Stimulated activated naive CD4-positive, alpha-beta T cell treated with Interleukin-2 at 50 U/mL for 16 hours (primary cell): ENCODE measurements around the gene SLC35F2.
"Not testable (repeated sequence)": the region's sequence is repeated elsewhere in the genome, so short reads cannot be mapped to it uniquely, and the experiment has no call there.

Experiments
- DNase-seq: peaks from one replicate; lab custom pipeline; 2025; lab: John Stamatoyannopoulos, UW

Gene SLC35F2, protein sequence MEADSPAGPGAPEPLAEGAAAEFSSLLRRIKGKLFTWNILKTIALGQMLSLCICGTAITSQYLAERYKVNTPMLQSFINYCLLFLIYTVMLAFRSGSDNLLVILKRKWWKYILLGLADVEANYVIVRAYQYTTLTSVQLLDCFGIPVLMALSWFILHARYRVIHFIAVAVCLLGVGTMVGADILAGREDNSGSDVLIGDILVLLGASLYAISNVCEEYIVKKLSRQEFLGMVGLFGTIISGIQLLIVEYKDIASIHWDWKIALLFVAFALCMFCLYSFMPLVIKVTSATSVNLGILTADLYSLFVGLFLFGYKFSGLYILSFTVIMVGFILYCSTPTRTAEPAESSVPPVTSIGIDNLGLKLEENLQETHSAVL

DNA sequence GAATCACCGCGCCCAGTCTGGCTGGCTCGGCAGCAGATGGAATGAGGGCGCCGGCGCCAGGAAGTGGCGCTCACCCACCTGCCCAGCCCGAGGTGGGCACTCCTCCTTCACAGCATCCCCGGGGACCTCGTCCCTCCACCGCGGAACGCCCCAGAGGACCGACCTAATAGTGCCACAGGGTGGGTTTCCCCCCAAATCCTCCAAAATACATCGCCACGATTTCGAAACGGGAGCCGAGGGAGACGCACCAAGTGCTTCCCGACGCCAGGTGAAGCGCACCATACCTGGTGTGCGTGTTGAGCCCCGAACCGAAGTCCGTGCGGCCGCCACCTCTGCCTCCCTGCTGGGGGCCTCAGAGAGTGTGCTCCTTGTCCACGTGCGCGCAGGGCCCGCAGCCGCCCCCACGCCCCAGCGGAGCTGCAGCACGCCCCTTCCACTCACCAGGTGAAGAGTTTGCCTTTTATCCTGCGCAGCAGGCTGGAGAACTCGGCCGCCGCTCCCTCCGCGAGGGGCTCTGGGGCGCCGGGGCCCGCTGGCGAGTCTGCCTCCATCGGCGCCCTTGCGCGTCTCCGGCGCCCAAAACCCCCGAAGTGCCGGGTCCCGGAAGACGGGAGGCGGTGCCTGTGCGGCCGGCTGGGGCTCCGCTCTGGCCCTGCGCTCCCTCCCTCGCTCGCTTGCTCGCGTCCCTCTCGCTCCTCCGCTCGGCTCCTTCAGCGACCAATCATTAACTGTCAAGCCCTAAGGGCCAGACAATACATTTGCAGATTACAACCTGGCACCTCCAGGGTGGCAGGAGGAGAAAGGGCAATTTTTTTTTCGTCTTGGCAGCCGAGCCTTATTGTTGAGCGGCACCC lies at the start of gene SLC35F2:
TSS of gene SLC35F2 (minus strand) at position 571 of the 854 bp plus-strand sequence. CDS start at position 551, 20 bp downstream.
- peak; percentile 66 for DNase-seq

DNA sequence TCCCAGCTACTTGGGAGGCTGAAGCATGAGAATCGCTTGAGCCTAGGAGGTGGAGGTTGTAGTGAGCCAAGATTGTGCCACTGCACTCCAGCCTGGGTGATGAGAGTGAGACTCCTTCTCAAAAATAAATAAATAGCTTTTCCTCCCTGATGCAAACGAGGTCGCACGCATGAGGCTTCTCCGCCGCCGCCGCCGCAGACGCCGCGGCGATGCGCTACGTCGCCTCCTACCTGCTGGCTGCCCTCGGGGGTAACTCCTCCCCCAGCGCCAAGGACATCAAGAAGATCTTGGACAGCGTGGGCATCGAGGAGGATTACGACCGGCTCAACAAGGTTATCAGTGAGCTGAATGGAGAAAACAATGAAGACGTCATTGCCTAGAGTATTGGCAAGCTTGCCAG lies 49.6 kb upstream of the SLC35F2 start:
- DNase-seq: no peak

DNA sequence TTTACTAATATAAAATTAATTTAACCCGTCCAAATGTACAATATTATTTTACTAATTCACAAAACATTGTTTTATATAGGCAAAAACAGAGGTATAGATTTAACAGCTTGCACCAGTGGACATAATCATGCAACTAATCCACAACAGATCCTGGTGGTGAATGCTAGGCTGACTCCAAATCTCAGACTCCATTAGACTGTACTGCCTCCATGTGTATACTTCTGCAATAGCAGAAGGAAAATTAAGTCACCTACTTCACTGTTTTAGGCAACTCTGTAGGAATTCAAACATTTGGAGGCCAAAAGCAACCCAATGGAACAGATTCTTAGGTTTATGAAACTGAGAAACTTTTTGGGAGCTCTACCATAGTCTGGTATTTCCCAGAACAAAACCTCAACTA lies 39.7 kb upstream of the SLC35F2 start:
- no peak for DNase-seq

DNA sequence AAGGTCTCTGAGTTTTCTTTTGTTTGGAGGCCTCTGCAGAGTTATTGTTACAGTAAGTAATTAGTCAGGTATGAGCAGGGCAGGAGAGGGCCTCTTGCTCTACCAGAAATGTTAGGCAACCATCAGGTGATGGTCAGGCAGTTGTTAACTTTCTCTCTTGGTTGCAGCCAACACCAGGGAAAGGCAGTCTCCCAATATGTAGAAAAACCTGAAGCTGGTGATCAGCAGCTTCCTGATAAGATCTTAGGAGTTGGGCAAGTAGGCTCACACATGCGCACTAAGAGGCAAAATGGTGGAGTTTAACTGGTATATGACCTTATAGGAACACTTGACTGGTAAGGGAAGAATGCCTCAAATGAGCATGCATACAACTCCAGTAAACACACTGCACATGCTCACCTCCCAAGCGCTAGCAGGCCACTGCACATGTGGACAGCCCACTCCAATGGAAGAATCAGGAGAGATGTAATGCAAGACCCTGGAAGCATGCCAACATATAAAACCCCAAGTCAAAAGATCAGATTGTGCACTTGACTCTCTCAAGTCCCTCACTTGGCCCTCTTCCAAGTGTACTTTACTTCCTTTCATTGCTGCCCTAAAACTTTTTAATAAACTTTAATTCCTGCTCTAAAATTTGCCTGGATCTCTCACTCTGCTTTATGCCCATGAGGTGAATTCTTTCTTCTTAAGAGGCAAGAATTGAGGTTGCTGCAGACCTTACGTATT lies 23.7 kb upstream of the SLC35F2 start:
- DNase-seq: no peak

DNA sequence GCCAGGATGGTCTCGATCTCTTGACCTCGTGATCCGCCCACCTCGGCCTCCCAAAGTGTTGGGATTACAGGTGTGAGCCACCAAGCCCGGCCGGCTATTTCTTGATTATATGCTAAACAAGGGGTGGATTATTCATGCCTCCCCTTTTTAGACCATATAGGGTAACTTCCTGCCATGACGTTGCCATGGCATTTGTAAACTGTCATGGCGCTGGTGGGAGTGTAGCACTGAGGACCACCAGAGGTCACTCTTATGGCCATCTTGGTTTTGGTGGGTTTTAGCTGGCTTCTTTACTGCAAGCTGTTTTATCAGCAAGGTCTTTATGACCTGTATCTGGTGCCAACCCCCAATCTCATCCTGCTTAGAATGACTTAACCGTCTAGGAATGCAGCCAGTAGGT lies 22.9 kb upstream of the SLC35F2 start:
- DNase-seq: not testable (repeated sequence)

DNA sequence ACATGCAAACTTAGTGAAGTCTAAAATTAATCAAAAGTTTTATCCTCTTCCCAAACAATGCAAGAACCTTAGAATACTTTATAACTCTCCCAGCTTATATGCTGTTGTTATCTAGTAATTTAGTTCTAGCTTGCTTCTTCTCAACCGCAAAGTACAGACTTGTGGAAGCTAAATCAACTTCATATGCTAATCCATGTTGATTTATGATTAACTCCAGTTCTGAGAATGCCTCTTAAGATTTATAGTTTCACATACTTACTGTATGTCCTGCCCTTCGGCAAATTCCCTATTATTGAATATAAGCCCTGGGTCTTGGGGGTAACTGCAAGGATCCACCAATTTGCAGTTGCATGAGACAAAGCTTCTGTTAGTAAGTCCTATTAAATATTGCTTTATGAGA lies 17.6 kb upstream of the SLC35F2 start:
- no peak for DNase-seq

DNA sequence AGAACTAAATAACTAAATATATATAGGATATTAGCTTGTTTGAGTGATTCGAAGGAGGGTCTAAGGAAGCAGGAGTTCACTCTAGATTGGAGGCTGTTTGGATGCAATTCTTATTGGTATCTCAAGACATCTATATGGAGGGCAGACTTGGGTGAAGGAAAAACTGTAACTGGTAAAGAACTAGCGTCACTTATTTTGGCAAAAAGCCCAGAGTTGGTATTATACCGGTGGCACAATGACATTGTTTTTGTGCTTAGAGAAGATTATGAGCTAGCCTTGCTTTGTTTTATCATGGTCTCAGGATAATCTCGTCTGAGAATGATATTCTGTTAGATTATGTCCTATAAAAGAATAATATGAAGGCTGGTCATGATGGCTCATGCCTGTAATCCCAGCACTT lies 6.0 kb upstream of the SLC35F2 start:
- DNase-seq: no peak

DNA sequence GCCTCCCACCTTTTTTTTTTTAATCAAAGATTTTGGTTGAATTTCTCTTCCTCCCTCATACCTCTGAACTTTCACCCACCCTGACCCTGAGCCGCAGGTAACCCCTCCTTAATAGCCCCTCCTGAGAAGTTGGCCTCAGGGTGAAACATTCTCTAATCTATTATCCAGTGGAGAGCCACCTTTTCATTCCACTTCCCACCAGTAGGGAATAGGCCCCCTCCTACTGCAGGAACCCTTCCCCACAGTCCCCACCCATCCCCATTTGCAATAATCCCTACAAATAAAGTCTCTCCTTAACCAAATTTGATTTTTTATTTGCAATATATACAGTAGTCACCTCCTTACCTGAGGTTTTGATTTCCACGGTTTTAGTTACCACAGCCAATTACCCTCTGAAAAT lies 2.1 kb upstream of the SLC35F2 start:
- no peak for DNase-seq

DNA sequence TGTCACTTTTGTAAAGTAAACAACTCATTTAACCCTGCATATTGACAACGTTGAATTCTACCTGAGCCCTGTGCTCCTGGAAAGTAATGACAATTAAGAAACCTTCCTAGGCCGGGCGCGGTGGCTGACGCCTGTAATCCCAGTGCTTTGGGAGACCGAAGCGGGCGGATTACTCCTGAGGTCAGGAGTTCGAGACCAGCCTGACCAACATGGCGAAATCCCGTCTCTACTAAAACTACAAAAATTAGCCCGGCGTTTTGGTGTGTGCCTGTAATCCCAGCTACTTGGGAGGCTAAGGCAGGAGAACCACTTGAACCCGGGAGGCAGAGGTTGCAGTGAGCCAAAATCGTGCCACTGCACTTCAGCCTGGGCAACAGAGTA lies 1.6 kb upstream of the SLC35F2 start:
- not testable (repeated sequence) for DNase-seq

DNA sequence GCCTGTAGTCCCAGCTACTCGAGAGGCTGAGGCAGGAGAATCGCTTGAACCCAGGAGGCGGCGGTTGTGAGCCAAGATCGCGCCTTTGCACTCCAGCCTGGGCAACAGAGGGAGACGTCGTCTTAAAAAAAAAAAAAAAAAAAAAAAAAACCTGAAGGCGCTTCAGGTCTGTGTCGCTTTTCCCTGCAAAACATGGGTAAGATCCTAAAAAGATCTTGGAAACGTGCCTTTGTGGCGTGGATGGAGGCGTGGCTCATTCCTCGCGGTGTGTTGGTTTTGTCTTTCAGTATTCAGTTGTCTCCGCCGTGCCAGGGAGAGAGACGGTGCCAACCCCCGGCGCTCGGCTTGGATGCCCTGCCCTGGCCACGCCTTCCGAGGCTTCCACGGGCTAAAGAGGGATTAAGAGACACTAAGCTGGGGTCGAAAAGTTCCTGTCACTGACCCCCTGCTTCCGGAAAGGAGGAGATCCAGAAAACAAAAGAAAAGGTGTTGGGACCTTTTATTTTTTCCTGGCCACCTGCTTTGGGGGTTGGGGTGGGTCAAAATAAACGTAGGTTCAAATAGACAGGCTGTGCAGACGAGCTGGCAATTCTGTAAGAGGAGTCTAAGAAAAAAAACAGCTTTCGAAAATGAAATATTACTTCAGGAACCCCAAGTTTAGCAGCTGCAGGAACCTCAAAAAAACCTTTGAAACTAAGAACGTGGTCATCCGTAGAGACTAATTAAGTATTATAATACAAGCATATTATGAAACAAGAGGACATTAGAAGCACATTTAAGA lies 1.1 kb upstream of the SLC35F2 start:
- peak; percentile 11 for DNase-seq

DNA sequence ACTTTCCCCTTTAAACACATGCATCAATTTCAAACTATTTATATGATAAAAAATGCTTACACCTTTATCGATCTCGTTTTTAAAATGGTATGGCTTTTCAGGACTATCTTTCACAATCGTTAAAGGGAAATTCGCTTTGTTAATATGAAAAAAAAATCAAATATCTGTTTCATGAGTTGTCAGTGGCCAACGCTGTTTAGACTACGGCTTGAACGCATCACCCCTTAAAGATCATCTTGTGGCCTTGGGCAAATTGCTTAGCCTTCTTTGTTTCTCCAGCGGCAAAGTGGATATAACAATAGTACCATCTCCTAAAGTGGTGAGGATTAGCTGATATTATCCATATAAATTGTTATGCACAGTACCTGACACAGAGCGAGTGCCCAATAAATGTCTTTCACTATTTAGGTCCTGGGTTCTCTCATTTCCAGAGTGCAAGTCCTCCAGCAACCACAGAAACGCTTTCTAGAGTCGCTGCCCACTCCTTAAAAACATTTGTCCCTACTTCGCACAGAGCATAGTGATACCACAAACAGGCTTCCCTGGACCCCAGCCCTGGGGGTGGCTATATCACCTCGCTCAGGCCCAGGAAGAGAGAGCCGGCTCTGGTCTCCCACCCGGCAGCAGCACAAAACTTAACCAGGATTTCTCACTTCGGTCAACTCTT lies 904 bp downstream of the SLC35F2 start:
- no peak for DNase-seq

DNA sequence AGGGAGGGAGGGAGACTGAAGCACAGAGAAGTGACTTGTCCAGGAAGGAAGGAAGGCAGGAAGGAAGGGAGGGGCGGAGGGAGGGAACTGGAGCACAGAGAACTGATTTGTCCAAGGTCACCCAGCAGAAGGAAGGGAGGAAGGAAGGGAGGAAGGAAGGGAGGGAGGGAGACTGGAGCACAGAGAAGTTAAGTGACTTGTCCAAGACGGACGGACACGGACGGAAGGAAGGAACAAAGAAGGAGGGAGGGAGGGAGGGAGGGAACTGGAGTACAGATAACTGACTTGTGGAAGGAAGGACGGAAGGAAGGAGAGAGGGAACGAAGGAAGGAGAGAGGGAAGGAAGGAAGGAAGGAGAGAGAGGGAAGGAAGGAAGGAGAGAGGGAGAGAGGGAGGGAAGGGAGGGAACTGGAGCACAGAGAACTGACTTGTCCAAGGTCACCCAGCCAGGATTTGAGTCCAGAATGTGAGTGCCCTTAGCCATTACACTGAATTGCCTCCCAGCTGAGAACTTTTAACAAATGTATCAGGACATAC lies 1.5 kb downstream of the SLC35F2 start:
- no peak for DNase-seq

DNA sequence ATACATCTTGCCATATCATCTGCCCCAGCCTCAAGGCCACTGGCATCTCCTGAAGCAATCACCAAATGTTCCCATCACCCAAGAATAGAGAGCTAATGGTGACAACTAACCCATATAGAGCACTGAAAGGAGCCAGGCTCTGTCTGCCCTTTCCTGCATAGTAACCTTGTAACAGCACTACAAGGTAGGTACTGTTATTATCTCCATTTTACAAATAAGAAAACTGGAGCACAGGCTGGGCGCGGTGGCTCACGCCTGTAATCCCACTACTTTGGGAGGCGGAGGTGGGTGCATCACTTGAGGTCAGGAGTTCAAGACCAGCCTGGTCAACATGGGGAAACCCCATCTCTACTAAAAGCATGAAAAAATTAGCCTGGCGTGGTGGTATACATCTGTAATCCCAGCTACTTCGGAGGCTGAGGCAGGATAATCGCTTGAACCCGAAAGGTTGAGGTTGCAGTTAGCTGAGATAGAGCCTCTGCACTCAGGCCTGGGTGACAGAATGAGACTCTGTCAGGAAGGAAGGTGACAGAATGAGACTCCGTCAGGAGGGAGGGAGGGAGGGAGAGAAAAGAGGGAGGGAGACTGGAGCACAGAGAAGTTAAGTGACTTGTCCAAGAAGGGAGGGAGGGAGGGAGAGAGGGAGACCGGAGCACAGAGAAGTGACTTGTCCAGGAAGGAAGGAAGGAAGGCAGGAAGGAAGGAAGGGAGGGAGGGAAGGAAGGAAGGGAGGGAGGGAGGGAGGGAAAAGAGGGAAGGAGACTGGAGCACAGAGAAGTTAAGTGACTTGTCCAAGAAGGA lies 2.2 kb downstream of the SLC35F2 start:
- DNase-seq: no peak

DNA sequence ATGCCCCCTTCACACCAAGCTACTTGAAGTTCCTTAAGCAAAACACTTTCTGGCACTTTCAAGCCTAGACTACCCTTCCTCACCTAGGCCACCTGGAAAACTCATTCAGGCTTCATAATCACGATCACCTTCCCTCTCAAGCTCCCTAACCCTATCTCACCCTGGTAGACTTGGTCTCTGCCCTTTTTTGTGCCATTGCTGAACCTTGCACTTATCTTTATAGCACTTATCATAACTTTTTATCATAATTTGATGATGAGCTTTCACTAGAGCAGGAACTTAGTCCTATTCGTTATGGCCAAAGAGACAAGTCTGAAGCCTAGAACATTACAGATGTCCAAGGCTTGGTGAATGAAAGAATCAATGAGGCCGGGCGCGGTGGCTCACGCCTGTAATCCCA lies 5.5 kb downstream of the SLC35F2 start:
- no peak for DNase-seq

DNA sequence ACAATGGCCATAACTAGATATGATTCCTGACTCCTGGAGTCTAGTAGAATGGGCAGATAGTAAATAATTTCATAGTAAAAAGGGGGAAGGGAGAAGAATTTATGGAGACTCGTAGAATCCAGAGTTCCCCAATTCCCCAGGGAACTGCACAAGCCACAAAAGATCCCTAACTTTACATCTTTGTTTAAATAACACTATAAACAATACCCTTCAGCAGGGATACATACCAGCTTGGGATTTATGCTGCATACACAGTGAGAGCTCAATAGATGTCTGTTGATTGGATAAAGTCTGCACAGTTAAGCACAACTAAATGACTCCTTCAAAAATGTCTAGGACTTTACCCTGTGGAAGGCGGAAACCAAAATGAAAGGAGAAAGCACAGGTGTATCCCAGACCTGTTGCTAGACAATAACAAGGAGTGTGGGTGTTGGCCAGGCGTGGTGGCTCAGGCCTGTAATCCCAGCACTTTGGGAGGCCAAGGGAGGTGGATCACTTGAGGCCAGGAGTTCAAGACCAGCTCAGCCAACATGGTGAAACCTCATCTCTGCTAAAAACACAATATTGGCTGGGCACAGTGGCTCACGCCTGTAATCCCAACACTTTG lies 6.8 kb downstream of the SLC35F2 start:
- DNase-seq: no peak

DNA sequence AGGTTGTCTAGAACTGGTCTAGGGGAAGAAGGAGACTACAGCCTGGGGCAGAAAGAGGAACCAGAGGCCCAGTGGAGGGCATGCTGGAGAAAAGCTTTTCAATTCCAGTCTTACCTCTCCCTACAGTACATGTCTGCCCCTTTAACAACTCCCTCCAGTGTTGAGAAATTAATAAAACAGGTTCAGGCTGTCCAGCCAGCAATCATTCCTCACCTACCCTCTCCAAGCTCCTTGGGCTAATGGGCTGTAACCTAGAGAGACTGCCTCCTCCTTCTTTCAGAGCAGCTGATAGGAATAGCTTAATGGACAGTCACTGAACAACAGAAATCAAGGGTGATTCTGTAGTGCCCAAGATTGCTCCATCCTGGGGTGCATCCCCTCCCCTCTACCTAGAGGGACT lies 8.8 kb downstream of the SLC35F2 start:
- no peak for DNase-seq

DNA sequence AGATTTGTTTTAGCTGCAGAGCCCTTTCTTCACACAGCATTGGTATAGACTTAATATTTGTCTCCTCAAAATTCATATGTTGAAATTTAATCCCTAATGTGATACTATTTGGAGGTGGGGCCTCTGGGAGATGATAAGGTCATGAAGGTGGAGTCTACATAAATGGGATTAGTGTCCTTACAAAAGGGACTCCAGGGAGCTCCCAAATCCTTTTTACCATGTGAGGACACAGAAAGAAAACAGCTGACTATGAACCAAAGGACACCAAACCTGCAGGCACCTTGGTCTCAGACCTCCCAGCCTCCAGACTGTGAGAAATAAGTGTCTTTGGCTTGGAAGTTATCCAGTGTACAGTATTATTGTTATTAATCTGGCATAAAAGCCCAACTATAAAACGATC lies 10.2 kb downstream of the SLC35F2 start:
- DNase-seq: no peak

DNA sequence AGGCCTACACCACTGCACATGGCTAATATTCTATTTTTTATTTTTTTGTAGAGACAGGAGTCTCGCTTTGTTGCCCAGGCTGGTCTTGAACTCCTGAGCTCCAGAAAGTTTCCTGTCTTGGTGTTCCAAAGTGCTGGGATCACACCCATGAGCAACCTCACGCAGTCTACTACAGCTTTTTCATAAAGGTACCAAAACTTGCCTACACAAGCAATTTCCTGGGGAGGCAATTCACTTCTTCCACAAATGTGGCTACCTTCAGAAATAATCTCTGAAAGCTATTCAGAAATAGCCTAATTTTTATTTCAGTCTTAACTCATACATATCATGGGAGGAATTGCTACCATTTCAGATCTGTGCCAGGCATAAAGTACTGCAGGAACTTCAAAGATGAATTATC lies 11.4 kb downstream of the SLC35F2 start:
- no peak for DNase-seq

DNA sequence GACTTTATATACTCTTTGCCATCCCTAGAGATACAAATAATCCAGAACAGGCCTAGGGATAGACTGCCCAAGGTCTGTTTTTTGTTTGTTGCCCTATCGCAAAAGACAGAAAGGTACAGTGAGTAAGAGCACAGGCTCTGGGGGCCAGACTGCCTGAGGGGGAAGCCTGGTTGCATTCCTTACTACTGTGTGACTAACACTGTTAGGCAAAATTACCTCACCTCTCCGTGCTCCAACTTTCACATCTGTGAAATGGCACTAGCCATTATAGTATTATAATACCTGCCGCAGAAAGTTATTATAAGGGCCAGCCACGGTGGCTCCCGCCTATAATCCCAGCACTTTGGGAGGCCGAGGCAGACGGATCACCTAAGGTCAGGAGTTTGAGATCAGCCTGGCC lies 14.5 kb downstream of the SLC35F2 start:
- no peak for DNase-seq
